Fibroblast of mammary gland (primary cell): ENCODE measurements around the gene MRLN.

Source experiments
- DNase-seq: peaks from one replicate; pipeline ENCODE4 v3.0.0-alpha.2; 2010; ENCODE audit warnings: low read depth
- H3K4me3 ChIP-seq: 2 replicates; pipeline ENCODE4 v1.5.1; 2011; ENCODE audit warnings: low read depth, mild to moderate bottlenecking, low read length, moderate library complexity; ENCODE audit not compliant: control insufficient read depth
- TF ChIP-seq, protein P1 (sequence below): conservative IDR thresholded peaks from 2 replicates; pipeline ENCODE4 v1.5.1; 2011; ENCODE audit warnings: low read depth, low read length, inconsistent platforms; ENCODE audit not compliant: control insufficient read depth, insufficient read depth

The MRLN gene

DNA sequence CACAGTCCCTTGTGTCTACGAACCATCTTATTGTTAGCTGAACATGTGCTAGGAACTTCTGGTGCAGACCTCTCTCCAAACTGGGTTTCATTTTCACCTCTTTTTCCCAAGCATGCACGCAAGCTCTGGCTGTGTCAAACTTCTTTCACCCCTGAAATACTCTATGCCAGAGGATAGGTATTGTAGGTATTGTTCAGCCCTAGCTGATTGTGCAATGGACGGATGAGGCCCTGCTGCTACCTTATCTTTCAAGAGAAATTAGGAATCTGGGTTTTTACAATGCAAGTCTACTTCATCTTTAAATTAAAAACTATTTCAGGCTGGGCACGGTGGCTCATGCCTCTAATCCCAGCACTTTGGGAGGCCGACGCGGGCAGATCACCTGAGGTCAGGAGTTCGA lies 28.3 kb upstream of the MRLN start:
- TF ChIP-seq, protein P1, sequence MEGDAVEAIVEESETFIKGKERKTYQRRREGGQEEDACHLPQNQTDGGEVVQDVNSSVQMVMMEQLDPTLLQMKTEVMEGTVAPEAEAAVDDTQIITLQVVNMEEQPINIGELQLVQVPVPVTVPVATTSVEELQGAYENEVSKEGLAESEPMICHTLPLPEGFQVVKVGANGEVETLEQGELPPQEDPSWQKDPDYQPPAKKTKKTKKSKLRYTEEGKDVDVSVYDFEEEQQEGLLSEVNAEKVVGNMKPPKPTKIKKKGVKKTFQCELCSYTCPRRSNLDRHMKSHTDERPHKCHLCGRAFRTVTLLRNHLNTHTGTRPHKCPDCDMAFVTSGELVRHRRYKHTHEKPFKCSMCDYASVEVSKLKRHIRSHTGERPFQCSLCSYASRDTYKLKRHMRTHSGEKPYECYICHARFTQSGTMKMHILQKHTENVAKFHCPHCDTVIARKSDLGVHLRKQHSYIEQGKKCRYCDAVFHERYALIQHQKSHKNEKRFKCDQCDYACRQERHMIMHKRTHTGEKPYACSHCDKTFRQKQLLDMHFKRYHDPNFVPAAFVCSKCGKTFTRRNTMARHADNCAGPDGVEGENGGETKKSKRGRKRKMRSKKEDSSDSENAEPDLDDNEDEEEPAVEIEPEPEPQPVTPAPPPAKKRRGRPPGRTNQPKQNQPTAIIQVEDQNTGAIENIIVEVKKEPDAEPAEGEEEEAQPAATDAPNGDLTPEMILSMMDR, result no peak
- no peak for DNase-seq
- H3K4me3 ChIP-seq, result no peak overlapping the region

DNA sequence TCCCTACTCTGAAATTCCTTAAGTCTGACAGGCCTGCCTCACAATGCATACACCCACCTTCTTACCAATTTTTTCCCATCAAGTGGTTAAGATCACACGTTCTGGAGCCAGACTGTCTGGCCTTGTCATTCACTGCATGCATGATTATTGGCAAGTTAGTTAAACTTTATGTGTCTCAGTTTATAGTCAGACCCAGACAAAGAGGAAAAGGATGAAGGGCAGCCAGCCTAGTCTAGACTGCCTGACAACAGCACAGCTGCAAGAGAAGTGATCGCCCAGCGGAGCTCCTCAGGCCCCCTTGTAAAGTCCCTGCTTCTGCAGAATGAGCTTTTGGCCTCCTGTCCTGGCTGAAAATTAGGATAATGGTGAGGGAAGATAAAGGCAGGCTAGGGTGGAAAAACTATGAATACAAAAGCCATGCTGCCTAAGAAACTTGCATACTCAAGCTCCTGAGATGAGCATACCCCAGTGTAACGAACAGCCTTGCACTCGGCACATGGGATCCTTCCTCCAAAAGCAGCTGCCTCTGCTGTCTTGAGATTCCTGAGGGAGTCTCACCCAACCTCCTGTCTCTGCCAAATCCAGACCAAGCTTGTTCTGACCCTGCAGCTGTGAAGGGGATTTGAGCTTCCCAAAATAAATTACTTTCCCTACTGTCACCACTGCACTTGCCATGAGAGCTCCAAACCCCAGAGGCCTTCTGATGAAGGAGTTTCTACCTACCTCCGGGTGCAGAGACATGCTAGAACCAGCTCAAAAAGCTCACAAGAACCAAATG lies 26.7 kb upstream of the MRLN start:
- no peak overlapping the region for H3K4me3 ChIP-seq
- DNase-seq, result no peak
- TF ChIP-seq, protein P1, result no peak

DNA sequence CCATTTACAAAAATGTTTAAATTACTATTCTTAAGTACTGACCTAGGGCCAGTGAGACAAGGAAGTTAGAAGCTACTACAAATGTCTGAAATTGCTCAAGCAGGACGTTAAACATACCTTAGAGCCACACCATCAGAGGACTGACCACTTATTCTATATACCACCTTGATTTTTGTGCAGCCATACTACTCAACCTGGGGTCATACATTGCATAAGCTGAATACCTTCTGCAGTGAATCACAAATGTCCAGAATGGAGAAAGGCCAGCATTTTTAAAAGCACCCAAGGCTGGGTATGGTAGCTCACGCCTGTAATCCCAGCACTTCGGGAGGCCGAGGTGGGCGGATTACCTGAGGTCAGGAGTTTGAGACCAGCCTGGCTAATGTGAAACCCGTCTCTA lies 21.2 kb upstream of the MRLN start:
- no peak for DNase-seq
- TF ChIP-seq, protein P1, result no peak
- H3K4me3 ChIP-seq, result no peak overlapping the region

DNA sequence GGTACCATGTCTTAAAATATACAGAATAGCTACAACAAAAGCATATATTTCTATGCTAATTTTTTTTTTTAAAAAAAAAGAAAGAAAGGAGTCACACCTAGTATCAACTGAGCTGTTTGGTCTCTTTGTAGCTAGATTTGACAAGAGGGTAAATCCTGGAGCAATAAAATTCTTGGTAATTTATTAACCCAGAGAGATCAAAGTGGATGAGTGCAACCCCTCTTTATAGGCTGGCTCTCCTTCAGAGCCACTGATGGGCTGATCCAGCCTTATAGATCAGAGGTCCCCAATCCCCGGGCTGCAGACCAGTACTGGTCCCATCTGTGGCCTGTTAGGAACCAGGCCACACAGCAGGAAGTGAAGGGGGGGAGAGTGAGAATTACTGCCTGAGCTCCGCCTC lies 19.8 kb upstream of the MRLN start:
- DNase-seq, result no peak
- H3K4me3 ChIP-seq, result no peak overlapping the region
- TF ChIP-seq, protein P1, result no peak

DNA sequence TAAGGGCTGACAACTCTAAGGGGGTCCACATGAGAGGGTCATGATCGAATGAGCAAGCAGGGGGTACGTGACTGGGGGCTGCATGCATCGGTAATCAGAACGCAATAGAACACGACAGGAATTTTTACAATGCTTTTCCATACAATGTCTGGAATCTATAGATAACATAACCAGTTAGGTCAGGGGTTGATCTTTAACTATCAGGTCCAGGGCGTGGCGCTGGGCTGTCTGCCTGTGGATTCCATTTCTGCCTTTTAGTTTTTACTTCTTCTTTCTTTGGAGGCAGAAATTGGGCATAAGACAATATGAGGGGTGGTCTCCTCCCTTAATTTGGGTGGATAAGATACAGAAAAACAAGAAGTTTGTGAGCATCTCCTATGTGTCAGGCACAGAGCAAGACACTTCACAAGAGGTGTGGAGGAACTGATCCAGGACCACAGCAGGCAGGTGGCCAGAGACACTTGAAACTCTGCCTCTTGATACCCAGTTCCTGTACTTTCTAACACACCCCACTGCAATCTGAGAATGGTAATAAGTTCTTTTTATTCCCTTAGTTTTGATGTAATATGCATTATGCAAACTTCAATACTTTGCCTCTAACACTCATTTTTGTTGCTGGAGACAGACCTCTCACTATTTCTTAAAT lies 18.0 kb upstream of the MRLN start:
- no peak for DNase-seq
- H3K4me3 ChIP-seq, result no peak overlapping the region
- TF ChIP-seq, protein P1, result no peak

DNA sequence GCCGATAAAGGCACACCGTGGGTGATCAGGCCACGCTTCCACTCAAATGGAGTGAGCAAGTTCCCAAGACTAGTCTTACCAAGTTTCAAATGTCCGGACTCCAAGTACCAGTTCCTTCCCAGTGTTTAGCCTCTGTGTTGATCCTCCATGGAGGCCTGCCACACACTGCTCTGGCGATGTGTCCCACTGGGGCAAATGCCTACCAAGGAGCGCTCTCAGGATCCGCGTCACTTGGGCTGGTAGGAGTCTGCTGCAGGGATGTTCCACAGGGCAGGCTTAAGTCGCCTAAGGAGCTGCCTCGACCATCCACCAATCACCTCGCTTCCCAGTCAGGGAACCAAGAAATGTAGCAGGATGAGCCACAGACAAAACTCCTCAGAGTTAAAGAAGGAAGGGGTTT lies 17.4 kb upstream of the MRLN start:
- TF ChIP-seq, protein P1, result no peak
- no peak overlapping the region for H3K4me3 ChIP-seq
- DNase-seq, result no peak
